CD8-positive, alpha-beta memory T cell (primary cell): Measurements from ENCODE around the gene ARHGAP25. TPM values are rescaled to one million over a fixed set of nuclear protein-coding genes. Genes with fewer than 3 reads are reported as not detected.
A peak's percentile ranks its signal among the peaks of the same experiment; 100 is the strongest.

Experiments used
- CTCF ChIA-PET: fragments of 350-600 bp; sonication (Branson Sonifier 250); formaldehyde crosslinking; loops from one replicate; lab custom pipeline; 2021; ENCODE audit warnings: antibody characterized with exemption; lab: Charles Lee
- POLR2A ChIA-PET: fragments of 350-600 bp; sonication (Branson Sonifier 250); formaldehyde crosslinking; loops from one replicate; lab custom pipeline; 2021; ENCODE audit warnings: antibody characterized with exemption; lab: Charles Lee
- DNase-seq, 5 donors: peaks; one replicate each; pipeline versions ENCODE4 v3.0.0 to v3.0.0-alpha.2; 2020 to 2022; ENCODE audit warnings: mixed read lengths in 1 of 5
- H3K27ac ChIP-seq: one replicate; pipeline ENCODE4 v1.7.0; 2013; ENCODE audit warnings: low read depth, mild to moderate bottlenecking, low read length, moderate library complexity
- H3K27me3 ChIP-seq: 2 replicates; pipeline ENCODE4 v1.7.0; 2013; ENCODE audit warnings: low read length, mild to moderate bottlenecking; ENCODE audit not compliant: insufficient read depth, poor library complexity, severe bottlenecking
- H3K36me3 ChIP-seq: 2 replicates; pipeline ENCODE4 v1.7.0; 2013; ENCODE audit warnings: mild to moderate bottlenecking, low read length, moderate library complexity; ENCODE audit not compliant: insufficient read depth
- H3K4me1 ChIP-seq: 2 replicates; pipeline ENCODE4 v1.7.0; 2013; ENCODE audit warnings: mild to moderate bottlenecking, low read length, moderate library complexity; ENCODE audit not compliant: insufficient read depth
- H3K4me3 ChIP-seq: 2 replicates; pipeline ENCODE4 v1.7.0; 2013; ENCODE audit warnings: mild to moderate bottlenecking, low read length
- H3K9me3 ChIP-seq: 2 replicates; pipeline ENCODE4 v1.7.0; 2013; ENCODE audit warnings: mild to moderate bottlenecking, low read length
- H3K27ac Mint-ChIP-seq, 8 donors: one replicate each; pipeline ENCODE4 v1.8.0; 2020 to 2021; ENCODE audit warnings: mixed read lengths in 8 of 8, mild to moderate bottlenecking in 6 of 8, inconsistent platforms in 3 of 8, moderate library complexity in 3 of 8
- H3K27me3 Mint-ChIP-seq, 2 donors: one replicate each; pipeline ENCODE4 v1.8.0; 2020 to 2021; ENCODE audit warnings: mixed read lengths in 2 of 2, mild to moderate bottlenecking in 1 of 2, moderate library complexity in 1 of 2
- H3K36me3 Mint-ChIP-seq, 3 donors: one replicate each; pipeline ENCODE4 v1.8.0; 2020 to 2021; ENCODE audit warnings: mixed read lengths in 3 of 3, inconsistent platforms in 1 of 3, mild to moderate bottlenecking in 1 of 3
- H3K4me1 Mint-ChIP-seq, 3 donors: one replicate each; pipeline ENCODE4 v1.8.0; 2020 to 2021; ENCODE audit warnings: mixed read lengths in 3 of 3, inconsistent platforms in 1 of 3, mild to moderate bottlenecking in 1 of 3
- H3K4me3 Mint-ChIP-seq, 7 donors: one replicate each; pipeline ENCODE4 v1.8.0; 2020 to 2021; ENCODE audit warnings: mixed read lengths in 7 of 7, mild to moderate bottlenecking in 6 of 7, moderate library complexity in 4 of 7, inconsistent platforms in 2 of 7
- H3K9me3 Mint-ChIP-seq, 5 donors: one replicate each; pipeline ENCODE4 v1.8.0; 2020 to 2022; ENCODE audit warnings: mixed read lengths in 5 of 5, mild to moderate bottlenecking in 3 of 5, moderate library complexity in 2 of 5, inconsistent platforms in 1 of 5
- polyA plus RNA-seq: library from polyadenylated mRNA; unstranded; fragments of 300-500 nt; fragmentation: Illumina TruSeq; gene quantifications from one replicate; pipeline ENCODE4 v1.2.3, GENCODE V29; 2021
- total RNA-seq, 2 experiments: library from RNA; stranded (reverse); gene quantifications; one replicate each; pipeline ENCODE4 v1.2.3, GENCODE V29; 2021

The ARHGAP25 gene
- total and polyA plus RNA-seq, 3 experiments from 2014 or later, result 74.7 to 200 (median 75.2) TPM

DNA sequence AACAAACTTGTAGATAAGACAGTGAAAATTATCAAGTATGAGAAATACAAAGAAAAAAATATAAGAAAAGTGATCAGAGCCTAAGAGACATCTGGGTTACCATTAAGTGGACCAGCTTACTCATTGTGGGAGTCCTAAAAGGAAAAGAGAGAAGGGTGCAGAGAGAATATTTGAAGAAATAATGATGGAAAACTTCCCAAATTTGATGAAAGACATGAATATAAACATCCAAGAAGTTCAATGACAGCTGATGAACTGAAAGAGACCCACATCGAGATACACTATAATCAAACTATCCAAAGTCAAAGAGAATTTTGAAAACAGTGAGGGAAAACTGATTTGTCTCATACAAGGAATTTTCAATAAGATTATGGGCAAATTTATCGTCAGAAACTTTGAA, 22.5 kb downstream of the ARHGAP25 start:
- Mint-ChIP-seq H3K4me3 (peak overlapping the region in 5 of 7 donors; percentile 9 to 55 (median 44)), H3K36me3 (peaks cover 28 to 50% (median 47%) of the 10 kb centered on the region in 3 donors), H3K4me1 (peaks cover 91 to 100% (median 100%) of the 10 kb centered on the region in 3 donors), H3K27me3 (no peaks in the 10 kb centered on the region), H3K27ac (peak overlapping the region; percentile 33 to 84 (median 77)), H3K9me3 (peaks cover 3 to 11% (median 7%) of the 10 kb centered on the region in 5 donors)
- Histone ChIP-seq H3K9me3 (no peaks in the 10 kb centered on the region), H3K4me3 (no peak overlapping the region), H3K27ac (no peak overlapping the region), H3K4me1 (peaks cover 97% of the 10 kb centered on the region), H3K36me3 (no peaks in the 10 kb centered on the region), H3K27me3 (no peaks in the 10 kb centered on the region)
- CTCF ChIA-PET, result interaction anchor here (0.7 to 1.6 kb wide), 6 partner anchors 9 to 36 kb away, joined by 3 to 6 read pairs (median 3); no protein-coding TSS in a partner anchor
- POLR2A ChIA-PET, result no interaction called here
- no peak for DNase-seq

GRCh38 chr2:68762100-68762499, 27.5 kb downstream of the ARHGAP25 start:
- ChIA-PET CTCF (interaction anchor here (0.8 to 2.6 kb wide), 5 partner anchors 9 to 163 kb away, joined by 3 to 18 read pairs (median 5); no protein-coding TSS in a partner anchor), POLR2A (interaction anchor here (1.0 kb wide), 2 partner anchors 10 to 14 kb away, joined by 3 read pairs; no protein-coding TSS in a partner anchor)
- Mint-ChIP-seq H3K27me3 (peaks cover 0 to 4% of the 10 kb centered on the region in 2 donors), H3K4me1 (peaks cover 89 to 100% (median 100%) of the 10 kb centered on the region in 3 donors), H3K27ac (peak overlapping the region; percentile 87 to 100 (median 96)), H3K36me3 (peaks cover 11 to 28% (median 24%) of the 10 kb centered on the region in 3 donors), H3K9me3 (peaks cover 0 to 2% (median 2%) of the 10 kb centered on the region in 5 donors), H3K4me3 (peak overlapping the region; percentile 38 to 82 (median 73))
- DNase-seq, result no peak
- no peak overlapping the region for H3K4me3 ChIP-seq
- no peaks in the 10 kb centered on the region for H3K9me3 ChIP-seq
- H3K27ac ChIP-seq, result no peak overlapping the region
- H3K36me3 ChIP-seq, result no peaks in the 10 kb centered on the region
- no peaks in the 10 kb centered on the region for H3K27me3 ChIP-seq
- H3K4me1 ChIP-seq, result peaks cover 98% of the 10 kb centered on the region

DNA sequence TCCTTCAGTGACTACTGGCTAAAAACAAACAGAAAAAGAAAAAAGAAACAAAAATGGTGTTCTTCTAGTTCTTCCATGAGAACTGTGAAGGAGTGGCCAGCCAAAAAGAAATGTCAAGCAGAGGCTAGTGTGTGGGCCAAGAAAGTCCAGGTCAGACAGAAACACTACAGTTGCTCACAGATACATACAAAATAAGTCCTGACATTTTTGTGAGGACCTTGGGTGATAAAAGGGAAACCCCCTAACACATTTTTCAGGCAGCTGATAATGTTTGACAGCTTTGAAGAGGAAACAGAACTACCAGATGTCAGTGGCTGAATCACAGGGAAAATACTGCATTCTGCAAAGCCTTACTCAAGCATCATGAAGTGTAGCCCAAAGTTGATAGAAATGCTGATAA, 28.1 kb downstream of the ARHGAP25 start:
- H3K36me3 ChIP-seq, result no peaks in the 10 kb centered on the region
- Mint-ChIP-seq H3K27me3 (peaks cover 0 to 4% of the 10 kb centered on the region in 2 donors), H3K4me1 (peaks cover 91 to 100% (median 100%) of the 10 kb centered on the region in 3 donors), H3K36me3 (peaks cover 9 to 22% (median 20%) of the 10 kb centered on the region in 3 donors), H3K27ac (peak overlapping the region; percentile 87 to 100 (median 96)), H3K9me3 (peaks cover 0 to 1% (median 0%) of the 10 kb centered on the region in 5 donors), H3K4me3 (peak overlapping the region; percentile 49 to 82 (median 73))
- no peaks in the 10 kb centered on the region for H3K27me3 ChIP-seq
- peaks cover 98% of the 10 kb centered on the region for H3K4me1 ChIP-seq
- peak in 2 of 5 donors; percentile 41 to 45 for DNase-seq
- CTCF ChIA-PET, result interaction anchor here (1.0 to 2.6 kb wide), 6 partner anchors 9 to 163 kb away, joined by 3 to 18 read pairs (median 4); no protein-coding TSS in a partner anchor
- POLR2A ChIA-PET, result interaction anchor here (0.9 to 1.0 kb wide), 2 partner anchors 9 to 11 kb away, joined by 3 read pairs; no protein-coding TSS in a partner anchor
- H3K9me3 ChIP-seq, result no peaks in the 10 kb centered on the region
- no peak overlapping the region for H3K27ac ChIP-seq
- no peak overlapping the region for H3K4me3 ChIP-seq

GRCh38 chr2:68764041-68764805, 29.6 kb downstream of the ARHGAP25 start:
- DNase-seq, result no peak
- Histone ChIP-seq H3K4me3 (peak overlapping the region; percentile 61), H3K27me3 (no peaks in the 10 kb centered on the region), H3K36me3 (no peaks in the 10 kb centered on the region), H3K4me1 (peaks cover 100% of the 10 kb centered on the region), H3K9me3 (no peaks in the 10 kb centered on the region), H3K27ac (peak overlapping the region; percentile 17)
- POLR2A ChIA-PET, result interaction anchor here (1.1 to 1.8 kb wide), 8 partner anchors 8 to 65 kb away, joined by 3 to 10 read pairs (median 4); no protein-coding TSS in a partner anchor
- peaks cover 3 to 15% (median 8%) of the 10 kb centered on the region in 3 donors for H3K36me3 Mint-ChIP-seq
- CTCF ChIA-PET, result interaction anchor here (0.7 to 3.5 kb wide), 7 partner anchors 8 to 30 kb away, joined by 3 to 37 read pairs (median 4); partner anchors contain the start of gene ARHGAP25
- H3K27me3 Mint-ChIP-seq, result peaks cover 0 to 4% of the 10 kb centered on the region in 2 donors
- peak overlapping the region; percentile 76 to 95 (median 94) for H3K4me3 Mint-ChIP-seq
- H3K9me3 Mint-ChIP-seq, result peaks cover 0 to 1% (median 0%) of the 10 kb centered on the region in 5 donors
- peak overlapping the region; percentile 92 to 100 (median 98) for H3K27ac Mint-ChIP-seq
- H3K4me1 Mint-ChIP-seq, result peaks cover 92 to 100% (median 100%) of the 10 kb centered on the region in 3 donors

GRCh38 chr2:68764806-68765311, 30.2 kb downstream of the ARHGAP25 start:
- CTCF ChIA-PET, result interaction anchor here (0.7 to 3.5 kb wide), 7 partner anchors 9 to 30 kb away, joined by 3 to 37 read pairs (median 4); partner anchors contain the start of gene ARHGAP25
- H3K36me3 Mint-ChIP-seq, result peaks cover 0 to 12% (median 3%) of the 10 kb centered on the region in 3 donors

GRCh38 chr2:68765739-68766375, 31.2 kb downstream of the ARHGAP25 start:
- peaks cover 100% of the 10 kb centered on the region for H3K4me1 ChIP-seq
- H3K27me3 Mint-ChIP-seq, result peaks cover 0 to 4% of the 10 kb centered on the region in 2 donors
- H3K9me3 Mint-ChIP-seq, result peaks cover 0 to 1% (median 0%) of the 10 kb centered on the region in 5 donors
- peak overlapping the region; percentile 42 for H3K4me3 ChIP-seq
- no peaks in the 10 kb centered on the region for H3K27me3 ChIP-seq
- CTCF ChIA-PET, result interaction anchor here (0.9 to 6.8 kb wide), 11 partner anchors 9 to 143 kb away, joined by 3 to 110 read pairs (median 4); no protein-coding TSS in a partner anchor
- H3K27ac ChIP-seq, result peak overlapping the region; percentile 5
- H3K9me3 ChIP-seq, result no peaks in the 10 kb centered on the region
- DNase-seq, result no peak
- peak overlapping the region; percentile 85 to 97 (median 94) for H3K4me3 Mint-ChIP-seq
- H3K4me1 Mint-ChIP-seq, result peaks cover 96 to 100% (median 100%) of the 10 kb centered on the region in 3 donors
- no peaks in the 10 kb centered on the region for H3K36me3 ChIP-seq
- POLR2A ChIA-PET, result interaction anchor here (0.8 to 1.5 kb wide), 9 partner anchors 8 to 1528 kb away, joined by 3 to 13 read pairs (median 4); partner anchors contain the start of genes FBXO48 and SNRPG
- peak overlapping the region; percentile 91 to 100 (median 98) for H3K27ac Mint-ChIP-seq
- H3K36me3 Mint-ChIP-seq, result peaks cover 0 to 11% (median 0%) of the 10 kb centered on the region in 3 donors

More at GRCh38 chr2:68764806-68765311, 30.2 kb downstream of the ARHGAP25 start:
- peaks cover 100% of the 10 kb centered on the region for H3K4me1 ChIP-seq
- peaks cover 0 to 4% of the 10 kb centered on the region in 2 donors for H3K27me3 Mint-ChIP-seq
- peak overlapping the region; percentile 17 for H3K27ac ChIP-seq
- peak overlapping the region; percentile 92 to 100 (median 98) for H3K27ac Mint-ChIP-seq
- POLR2A ChIA-PET, result interaction anchor here (1.1 to 1.8 kb wide), 8 partner anchors 8 to 65 kb away, joined by 3 to 10 read pairs (median 4); no protein-coding TSS in a partner anchor
- H3K27me3 ChIP-seq, result no peaks in the 10 kb centered on the region
- no peak for DNase-seq
- peaks cover 0 to 1% (median 0%) of the 10 kb centered on the region in 5 donors for H3K9me3 Mint-ChIP-seq
- H3K4me1 Mint-ChIP-seq, result peaks cover 94 to 100% (median 100%) of the 10 kb centered on the region in 3 donors
- no peaks in the 10 kb centered on the region for H3K36me3 ChIP-seq
- H3K4me3 ChIP-seq, result peak overlapping the region; percentile 61
- H3K9me3 ChIP-seq, result no peaks in the 10 kb centered on the region
- peak overlapping the region; percentile 76 to 95 (median 94) for H3K4me3 Mint-ChIP-seq
